Stimulated activated naive CD4-positive, alpha-beta T cell (primary cell): ENCODE data around the gene NEMP1.
"Not testable (repeated sequence)": the region's sequence is repeated elsewhere in the genome, so short reads cannot be mapped to it uniquely, and the experiment has no call there.

Source experiments
- DNase-seq, 6 experiments: peaks; one replicate each; lab custom pipeline; 2025; lab: John Stamatoyannopoulos, UW

Gene NEMP1

DNA sequence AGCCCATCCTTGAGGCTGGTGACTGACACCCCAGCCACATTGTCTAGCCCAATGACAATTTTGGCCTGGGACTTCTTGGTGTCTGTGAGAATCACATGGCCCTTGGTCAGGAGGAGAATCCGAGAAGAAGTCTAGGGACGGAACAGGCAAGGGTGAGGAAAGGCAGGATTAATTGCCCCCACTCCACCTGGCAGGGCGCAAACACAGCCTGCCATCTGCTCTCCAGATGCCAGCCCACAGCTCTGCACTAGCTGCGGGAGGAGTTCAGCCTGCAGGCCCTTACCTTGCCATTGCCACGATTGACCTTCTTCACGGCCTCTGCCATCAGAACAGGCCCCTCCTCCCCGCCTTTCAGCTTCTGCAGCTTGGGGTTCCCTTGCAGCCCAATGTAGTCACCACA is 49.1 kb downstream of the NEMP1 start:
- DNase-seq, result no peak

DNA sequence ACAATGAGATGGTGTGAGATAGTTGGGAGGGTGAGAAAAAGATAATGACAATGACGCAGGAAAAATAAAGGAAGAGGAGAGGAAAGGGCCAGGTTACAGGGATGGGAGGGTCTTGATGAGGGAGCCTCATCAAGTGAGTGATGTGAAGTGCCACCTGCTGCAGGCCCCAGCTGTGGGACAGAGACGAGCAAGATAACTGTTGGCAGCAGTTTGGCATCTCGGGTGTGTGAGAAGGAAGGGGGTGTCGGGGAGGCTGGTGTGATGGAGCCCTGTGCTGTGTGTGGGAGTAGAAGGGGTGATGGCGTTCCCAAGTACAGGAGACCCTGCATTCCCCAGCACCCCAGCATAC is 50.8 kb downstream of the NEMP1 start:
- peak in 1 of 6 experiments; percentile 14 for DNase-seq

DNA sequence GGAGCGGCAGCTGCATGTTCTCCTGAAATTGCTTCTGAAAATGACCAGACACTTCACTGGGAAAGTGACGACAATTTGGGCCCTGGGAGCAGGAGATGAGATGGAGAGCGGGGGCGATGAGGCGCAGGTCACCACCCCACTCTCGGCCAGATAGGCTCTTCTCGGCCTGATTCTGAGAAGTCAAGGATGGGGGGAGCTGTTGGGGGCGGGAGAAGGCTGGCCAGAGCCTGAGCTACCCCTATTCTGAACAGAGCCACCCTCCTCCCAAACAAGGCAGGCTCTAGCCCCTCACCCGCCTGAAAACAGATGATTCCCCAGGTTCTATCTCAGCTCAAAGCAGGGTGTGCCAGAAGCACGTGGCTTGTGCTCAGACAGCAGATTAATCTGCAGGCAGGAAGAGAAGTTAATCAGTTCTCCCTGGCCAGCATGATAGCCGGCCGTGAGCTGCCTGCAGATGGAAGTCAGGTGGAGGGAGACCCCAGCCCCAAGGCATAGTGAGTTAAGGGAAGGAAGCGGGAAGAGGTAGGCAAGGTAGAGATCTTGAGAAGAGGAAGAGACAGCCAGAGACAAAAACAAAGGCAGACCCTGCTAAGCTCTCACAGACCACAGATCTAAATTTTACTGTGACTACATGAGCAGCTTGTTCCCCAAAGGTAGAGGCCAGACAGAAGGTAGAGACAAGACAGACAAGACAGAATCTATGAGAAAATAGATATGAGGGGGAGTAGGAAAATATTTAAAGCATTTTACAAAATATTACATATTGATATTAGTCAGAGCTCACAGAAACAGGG is 51.4 kb downstream of the NEMP1 start:
- DNase-seq, result peak in 2 of 6 experiments; percentile 22 to 24

DNA sequence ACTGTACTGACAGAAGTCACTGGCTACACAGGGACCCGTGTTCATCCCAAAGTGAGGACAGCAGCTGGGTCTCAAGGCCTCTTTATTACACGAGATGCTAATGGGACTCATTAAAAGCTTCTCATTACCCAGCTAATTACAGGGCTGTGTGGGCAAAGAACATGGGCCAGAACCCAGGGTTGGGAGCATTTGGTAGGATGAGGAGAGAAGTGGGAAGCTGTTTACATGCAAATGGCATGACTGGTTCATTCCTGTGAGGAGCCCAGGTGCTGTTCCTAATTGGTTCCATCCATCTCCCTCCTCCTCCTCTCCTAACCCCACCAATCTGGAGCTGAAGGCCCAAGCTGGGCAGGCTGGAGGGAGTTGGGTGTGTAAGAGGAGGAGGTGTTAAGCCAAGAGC is 53.4 kb downstream of the NEMP1 start:
- no peak for DNase-seq

DNA sequence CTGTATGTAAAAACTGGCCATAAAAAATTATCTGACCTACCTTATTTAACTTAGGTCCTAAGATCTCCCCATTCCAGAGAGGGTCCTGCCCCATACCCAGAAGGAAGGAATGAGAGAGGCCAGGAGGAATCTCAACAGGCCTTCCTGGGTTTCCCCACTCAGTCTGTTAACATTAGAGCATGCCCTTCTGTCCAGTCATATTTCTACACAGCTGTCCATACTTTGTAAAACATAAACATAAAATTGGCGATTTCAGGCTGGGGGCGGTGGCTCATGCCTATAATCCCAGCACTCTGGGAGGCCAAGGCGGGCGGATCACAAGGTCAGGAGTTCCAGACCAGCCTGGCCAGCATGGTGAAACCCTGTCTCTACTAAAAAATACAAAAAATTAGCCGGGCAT is 56.3 kb downstream of the NEMP1 start:
- DNase-seq, result not testable (repeated sequence)

DNA sequence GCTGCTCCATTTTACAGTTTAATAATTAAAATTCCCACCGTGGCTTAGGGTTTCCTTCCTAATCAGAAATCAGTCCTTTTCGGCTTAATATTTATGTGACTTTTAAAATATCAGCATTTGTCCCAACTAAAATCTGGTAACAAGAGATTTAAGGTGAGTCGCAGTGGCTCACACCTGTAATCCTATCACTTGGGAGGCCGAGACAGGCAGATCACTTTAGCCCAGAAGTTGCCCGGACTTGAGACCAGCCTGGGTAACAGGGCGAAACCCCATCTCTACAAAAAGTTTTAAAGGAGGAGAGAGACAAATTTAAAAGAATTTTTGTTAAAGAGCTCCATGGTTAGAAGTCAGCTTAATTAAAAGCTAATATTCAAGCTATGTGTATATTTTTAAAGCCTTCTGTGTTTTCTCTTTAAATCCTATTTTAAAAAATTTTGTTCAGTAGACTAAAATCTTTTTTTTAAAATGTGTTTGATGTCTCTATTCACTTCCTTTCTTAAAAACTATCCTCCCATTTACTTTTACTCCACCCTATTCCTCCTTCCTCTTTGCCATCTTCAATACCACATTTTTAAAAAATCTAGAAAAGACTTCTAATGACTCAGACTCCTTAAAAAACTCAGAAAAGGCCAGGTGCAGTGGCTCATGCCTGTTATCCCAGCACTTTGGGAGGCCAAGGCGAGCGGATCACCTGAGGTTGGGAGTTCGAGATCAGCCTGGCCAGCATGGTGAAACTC is 58.4 kb downstream of the NEMP1 start:
- DNase-seq, result peak in 2 of 6 experiments; percentile 18 to 22

DNA sequence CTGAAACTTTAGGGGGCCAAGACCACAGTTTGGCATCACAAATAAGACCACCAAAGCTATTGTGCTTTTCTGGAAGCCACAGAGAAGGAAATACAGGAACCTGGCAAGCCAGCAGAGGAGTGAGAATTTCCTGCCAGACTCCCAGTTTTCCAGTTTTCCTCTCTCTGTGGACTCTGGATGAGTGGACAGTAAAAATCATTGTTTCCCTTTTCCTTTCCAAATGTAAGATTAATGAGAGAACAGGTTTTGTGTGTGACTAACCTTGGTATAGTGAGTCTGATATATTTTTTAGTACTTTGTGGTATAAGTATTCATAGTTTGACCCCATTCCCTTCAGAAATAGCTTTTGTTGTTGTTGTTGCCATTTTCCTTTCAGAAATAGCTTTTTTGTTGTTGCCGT is 59.7 kb downstream of the NEMP1 start:
- no peak for DNase-seq

DNA sequence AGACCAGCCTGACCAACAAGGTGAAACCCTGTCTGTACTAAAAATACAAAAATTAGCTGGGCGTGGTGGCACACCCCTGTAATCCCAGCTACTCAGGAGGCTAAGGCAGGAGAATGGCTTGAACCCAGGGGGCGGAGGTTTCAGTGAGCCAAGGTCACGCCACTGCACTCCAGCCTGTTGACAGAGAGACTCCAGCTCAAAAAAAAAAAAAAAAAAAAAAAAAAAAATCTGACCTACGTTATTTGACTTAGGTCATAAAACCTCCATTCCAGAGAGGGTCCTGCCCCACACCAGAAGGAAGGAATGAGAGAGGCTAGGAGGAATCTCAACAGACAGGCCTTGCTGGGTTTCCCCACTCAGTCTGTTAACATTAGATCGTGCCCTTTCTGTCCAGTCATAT is 60.2 kb downstream of the NEMP1 start:
- not testable (repeated sequence) for DNase-seq

DNA sequence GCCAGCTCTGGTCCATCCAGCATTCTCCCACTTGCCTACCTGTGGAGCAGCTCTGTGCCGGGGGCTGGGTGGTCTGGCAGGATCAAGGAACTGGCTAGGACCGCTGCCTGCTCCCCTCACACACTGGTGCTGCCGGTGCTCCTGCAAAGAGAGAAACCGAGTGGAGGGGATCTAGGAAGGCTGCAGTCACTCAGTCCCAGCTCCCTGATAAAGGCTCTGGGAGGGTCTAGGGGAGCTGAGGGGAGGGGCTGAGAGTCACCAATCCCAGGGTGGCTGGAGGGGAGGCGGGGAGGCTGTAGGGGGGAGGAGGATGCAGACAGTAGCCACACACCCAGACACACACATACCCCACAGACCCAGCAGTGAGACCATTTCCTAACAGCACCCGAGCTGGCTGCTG is 62.2 kb downstream of the NEMP1 start, which contains the start of gene TAC3:
Gene TAC3 (minus strand): TSS at position 182 of the 400 bp plus-strand sequence. CDS start 732 bp downstream, outside the sequence.
- no peak for DNase-seq

DNA sequence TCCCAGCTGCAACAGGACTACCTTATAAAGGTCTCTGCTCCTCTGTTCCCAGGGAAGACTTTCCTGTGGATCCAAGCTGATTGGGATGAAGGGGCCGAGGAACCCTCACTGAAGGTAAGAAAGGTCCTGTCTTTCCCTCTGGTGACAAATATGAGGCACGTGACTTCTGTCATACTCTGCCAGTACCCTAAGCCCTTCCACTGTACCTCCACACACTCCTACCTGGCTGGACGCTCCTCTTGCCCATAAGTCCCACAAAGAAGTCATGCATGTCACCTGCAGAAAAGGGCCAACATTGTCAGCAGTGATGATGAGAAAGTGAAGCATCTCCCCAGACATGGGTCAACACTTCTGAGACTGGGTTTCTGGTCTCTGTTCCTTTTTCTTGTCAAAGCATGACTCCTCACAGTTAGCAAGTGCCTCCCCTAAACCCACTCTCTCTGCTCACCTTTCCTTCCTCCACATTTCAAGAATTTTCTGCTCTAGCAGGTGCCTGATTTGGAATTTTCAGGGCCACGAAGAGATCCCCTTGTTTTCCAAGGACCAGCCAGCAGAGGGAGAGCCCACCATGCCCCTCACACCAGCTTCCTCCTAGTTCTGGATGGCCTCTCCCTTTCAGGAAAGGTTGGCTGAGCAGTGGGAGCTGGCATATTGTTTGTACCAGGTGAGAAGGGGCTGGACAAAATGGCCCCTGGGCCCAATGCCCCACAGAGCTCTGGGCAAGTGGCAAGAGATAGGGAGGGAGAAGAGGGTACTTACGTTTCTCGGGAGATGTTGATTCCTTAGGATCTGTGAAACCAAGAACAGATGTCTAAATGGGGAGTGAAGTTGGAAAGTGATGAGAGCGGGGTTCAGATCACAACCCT is 65.8 kb downstream of the NEMP1 start:
- no peak for DNase-seq

DNA sequence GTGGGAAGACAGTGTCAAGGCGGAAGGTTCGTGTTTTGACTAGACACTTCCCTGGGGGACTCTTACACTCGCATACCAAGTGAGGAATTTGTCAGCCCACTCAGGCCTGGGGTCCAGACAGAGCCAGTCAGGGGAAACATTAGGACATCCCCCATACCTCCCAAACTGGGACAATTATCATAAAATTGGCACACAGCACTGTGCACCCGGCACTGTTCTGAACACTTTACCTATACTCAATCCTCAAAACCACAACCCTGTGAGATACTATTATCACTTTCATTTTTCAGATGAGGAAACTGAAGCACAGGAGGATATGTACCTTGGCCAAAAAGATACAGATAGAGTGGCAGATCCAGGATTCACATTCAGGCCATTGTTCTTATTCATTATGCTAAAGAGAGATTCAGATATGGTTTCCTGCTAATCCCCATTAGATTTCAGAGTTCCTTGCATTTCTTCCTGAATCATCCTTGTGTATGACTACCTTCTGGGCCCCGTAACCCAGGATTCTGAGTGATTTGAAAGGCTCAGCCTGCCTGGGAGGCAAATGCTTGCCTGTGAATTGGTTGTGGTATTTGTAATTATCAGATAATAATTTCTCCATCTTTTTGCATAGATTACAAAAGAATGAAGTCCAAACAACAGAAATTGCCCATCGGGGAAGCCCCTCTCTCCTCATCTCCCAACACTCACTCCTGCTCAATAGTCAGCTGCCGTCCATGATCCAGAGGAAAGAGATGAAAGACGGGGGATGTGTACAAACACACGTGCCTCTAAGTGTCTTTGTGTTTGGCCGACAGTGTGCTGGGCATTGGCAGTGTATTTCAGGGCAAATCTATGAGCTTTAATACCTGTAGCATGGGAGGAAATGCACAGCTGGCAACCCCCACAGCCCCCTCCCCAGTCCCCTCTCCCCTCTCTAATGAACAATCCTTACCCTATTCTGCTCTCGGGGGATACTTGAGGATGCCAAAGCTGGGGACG is 66.9 kb downstream of the NEMP1 start:
- DNase-seq, result peak in 3 of 6 experiments; percentile 12 to 51 (median 16)

DNA sequence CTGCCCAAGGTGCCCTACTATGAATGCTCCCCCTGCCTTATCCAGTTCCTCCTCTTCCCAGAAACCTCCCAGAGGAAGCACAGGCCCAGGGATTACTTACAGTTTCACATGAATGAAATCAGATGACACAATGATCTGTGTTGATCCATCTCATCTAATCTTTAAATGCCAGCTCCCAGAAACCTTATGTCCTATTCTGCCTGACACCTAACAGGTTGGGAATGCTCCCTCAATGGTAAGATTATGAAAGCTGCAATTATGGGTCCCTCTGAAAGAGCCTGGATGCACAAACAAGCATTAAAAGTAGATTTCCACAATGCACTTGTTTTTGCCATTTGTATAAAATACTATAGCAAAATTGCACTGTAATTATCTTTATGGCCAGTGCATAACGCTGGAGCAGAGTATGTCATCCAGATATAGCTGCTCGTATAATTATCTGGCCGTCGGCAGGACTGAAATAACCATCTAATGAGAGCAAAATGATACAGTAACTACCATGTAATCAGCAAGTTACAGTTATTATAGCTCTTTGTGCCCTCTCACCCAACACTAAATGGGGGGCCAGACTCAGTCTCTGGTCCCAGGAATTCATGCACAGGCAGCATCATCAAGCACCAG is 67.9 kb downstream of the NEMP1 start:
- DNase-seq, result no peak

DNA sequence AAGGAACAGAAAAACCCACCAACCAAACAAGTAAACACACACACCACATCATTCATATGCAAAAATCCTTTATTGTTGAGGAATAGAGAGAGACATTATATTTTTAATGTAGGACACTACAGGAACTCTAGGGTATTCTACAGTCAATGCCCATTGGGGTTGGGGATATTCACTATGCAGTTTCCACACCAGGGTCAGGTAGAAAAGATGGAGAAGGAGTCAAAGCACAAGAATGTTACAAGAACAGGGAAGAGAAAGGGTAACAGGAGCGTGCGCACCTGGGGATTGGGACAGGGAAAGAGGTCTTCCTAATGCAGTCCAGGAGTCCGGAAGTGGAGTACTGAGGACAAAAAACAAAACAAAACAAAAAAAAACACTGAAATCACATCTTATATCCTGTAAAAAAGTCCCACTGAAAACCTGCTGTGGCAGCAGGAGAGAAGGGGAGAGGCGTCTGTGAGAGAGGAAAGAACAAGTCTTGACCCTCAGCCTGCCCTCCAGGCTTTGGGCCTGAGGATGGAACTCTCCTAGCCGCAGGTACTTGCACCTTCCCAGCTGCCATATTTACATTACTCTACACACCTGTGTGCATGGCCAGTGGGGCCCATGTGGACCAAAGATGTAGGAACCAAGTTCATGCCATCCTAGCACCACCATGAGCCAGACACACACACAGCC is 68.5 kb downstream of the NEMP1 start:
- no peak for DNase-seq

DNA sequence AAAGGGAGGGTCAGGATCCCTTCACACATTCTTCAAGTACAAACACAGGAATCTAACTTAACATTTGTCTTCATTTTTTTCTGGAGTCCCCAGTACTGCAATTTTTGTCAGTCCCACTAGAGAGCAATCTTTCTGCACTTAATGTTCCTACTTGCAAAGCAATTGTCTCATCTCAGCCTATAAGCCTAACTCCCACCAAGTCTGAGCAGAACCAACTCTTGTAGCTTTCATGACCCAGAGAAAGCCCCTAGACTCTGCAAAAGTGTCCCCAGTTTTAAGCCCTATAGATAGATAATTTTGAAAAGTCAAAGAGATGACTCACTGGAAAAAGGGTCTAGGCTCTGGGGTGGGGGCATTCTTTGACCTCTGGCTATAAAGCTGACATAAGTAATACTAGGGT is 70.4 kb downstream of the NEMP1 start:
- DNase-seq, result peak in 3 of 6 experiments; percentile 54 to 76 (median 73)

DNA sequence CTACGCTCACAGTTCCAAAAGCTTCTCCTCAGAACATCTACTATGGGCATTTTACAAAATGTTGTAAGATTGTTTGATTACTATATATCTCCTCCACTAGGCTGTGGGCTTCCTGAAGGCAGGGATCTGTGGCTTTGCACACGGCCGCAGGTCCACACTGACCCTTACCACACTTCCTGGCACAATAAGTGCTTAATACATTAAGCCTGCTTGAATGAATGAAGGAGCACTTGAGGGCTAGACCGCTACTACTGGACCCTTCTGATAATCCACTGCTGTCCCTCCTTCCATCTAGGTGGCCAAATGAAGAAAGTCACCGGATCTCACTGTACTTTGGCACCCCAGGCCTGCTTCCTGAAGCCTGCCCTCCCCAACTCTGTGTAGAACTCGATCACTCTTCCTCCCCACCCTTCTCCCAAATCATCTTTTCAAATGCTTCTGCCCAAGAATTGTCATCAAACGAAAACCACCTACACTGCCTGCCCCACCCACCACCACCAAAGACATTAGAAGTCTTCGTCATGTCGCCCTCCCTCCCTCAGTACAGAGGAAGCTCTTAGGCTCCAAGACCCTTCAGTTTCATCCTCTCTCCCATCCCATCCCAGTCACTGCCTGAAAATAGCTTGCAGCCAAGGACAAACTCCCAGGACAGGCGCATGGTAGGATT is 71.6 kb downstream of the NEMP1 start:
- DNase-seq, result peak in 5 of 6 experiments; percentile 11 to 39 (median 19)

DNA sequence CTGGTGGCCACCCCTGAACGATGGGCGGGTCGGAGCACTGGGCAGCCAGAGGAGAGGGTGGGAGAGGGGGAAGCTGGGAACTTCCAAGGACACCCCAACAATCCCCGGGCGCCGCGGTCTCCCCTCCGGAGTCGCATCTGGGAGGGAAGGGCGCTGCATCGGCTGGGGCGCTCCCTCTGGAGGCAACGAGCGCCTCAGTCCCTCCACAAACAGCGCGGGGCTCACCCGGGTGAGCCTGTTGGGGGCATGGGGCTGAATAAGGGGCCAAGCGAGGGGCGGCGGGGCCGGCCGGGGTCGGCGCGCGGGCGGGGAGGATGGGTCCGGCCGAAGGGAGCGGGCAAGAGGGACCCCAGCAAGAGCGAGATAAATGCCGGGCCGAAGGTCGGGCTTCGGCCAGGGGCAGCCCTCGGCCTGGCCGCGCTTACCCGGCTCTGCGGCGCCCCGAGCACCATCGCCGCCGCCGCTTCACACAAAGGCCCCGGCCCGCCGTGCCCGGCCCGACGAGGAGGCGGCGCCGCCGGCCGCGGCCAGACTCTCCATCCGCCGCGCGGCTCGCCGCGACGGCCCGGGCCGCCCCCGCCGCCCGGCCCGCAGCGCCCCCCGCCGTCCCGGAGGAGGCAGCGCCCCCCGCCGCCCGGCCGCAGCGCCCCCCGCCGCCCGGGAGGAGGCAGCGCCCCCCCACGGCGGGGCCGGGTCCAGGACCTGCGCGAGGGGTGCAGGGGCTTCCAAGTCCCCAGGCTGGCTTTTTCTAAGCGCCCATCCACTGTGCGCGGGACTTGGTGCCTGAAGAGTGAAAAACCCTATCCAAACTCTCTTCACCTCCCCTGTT is 72.4 kb downstream of the NEMP1 start, which contains the start of gene ZBTB39:
Gene ZBTB39 (minus strand): TSS at position 567 of the 829 bp plus-strand sequence. CDS start 1,629 bp downstream, outside the sequence.
- peak; percentile 37 to 67 (median 59) for DNase-seq
